ENCODE results near the gene YIF1A.
"Not testable (repeated sequence)": the region's sequence is repeated elsewhere in the genome, so short reads cannot be mapped to it uniquely, and the experiment has no call there.

The YIF1A gene

GRCh38 chr11:66259956-66260355, 29.0 kb downstream of the YIF1A start:
- H2AFZ ChIP-seq (ENCODE audit: low read depth, low read length): no peak overlapping the region
- no peaks in the 10 kb centered on the region for H3K27me3 ChIP-seq (ENCODE audit: low read depth, low read length)
- no peak overlapping the region for H3K9ac ChIP-seq (ENCODE audit: low read length)
- TF ChIP-seq EZH2phosphoT487 (IDR thresholded peaks at IDR 0.05; ENCODE audit: low read depth) (no peak), CTCF (IDR thresholded peaks at IDR 0.05; ENCODE audit: low read depth, low read length) (no peak)
- peaks cover 17% of the 10 kb centered on the region for H3K79me2 ChIP-seq (ENCODE audit: low read length)
- no peak overlapping the region for H3K27ac ChIP-seq (ENCODE audit: low read length)
- no peak overlapping the region for H3K4me2 ChIP-seq (ENCODE audit: low read length)
- H3K9me3 ChIP-seq (ENCODE audit: insufficient read depth, low read length): no peaks in the 10 kb centered on the region
- H4K20me1 ChIP-seq (ENCODE audit: insufficient read depth, low read length): no peaks in the 10 kb centered on the region
- H3K4me1 ChIP-seq (ENCODE audit: low read length): peaks cover 11% of the 10 kb centered on the region
- H3K4me3 ChIP-seq (ENCODE audit: low read length): no peak overlapping the region
- peaks cover 25% of the 10 kb centered on the region for H3K36me3 ChIP-seq (replicated peaks; ENCODE audit: low read depth, low read length)

- no peak overlapping the region for H3K4me3 ChIP-seq (ENCODE audit: low read length)
- no peaks in the 10 kb centered on the region for H4K20me1 ChIP-seq (ENCODE audit: insufficient read depth, low read length)
- H3K36me3 ChIP-seq (replicated peaks; ENCODE audit: low read depth, low read length): peaks cover 22% of the 10 kb centered on the region
- no peaks in the 10 kb centered on the region for H3K9me3 ChIP-seq (ENCODE audit: insufficient read depth, low read length)
- peaks cover 17% of the 10 kb centered on the region for H3K79me2 ChIP-seq (ENCODE audit: low read length)
- H3K4me1 ChIP-seq (ENCODE audit: low read length): peaks cover 11% of the 10 kb centered on the region
- TF ChIP-seq EZH2phosphoT487 (IDR thresholded peaks at IDR 0.05; ENCODE audit: low read depth): no peak
- no peak for TF ChIP-seq CTCF (IDR thresholded peaks at IDR 0.05; ENCODE audit: low read depth, low read length)
- no peak overlapping the region; the same call in 1 of the 2 replicates for H3K9ac ChIP-seq (ENCODE audit: low read length)
- no peaks in the 10 kb centered on the region for H3K27me3 ChIP-seq (ENCODE audit: low read depth, low read length)
- H3K4me2 ChIP-seq (ENCODE audit: low read length): no peak overlapping the region
- no peak overlapping the region for H2AFZ ChIP-seq (ENCODE audit: low read depth, low read length)
- no peak overlapping the region for H3K27ac ChIP-seq (ENCODE audit: low read length)
Observed at GRCh38 chr11:66259225-66259624, 29.7 kb downstream of the YIF1A start.

- Histone ChIP-seq H3K4me3 (ENCODE audit: low read length) (peak overlapping the region; percentile 84), H3K9ac (ENCODE audit: low read length) (peak overlapping the region; percentile 86), H3K27ac (ENCODE audit: low read length) (peak overlapping the region; percentile 39), H3K4me2 (ENCODE audit: low read length) (peak overlapping the region; percentile 97), H3K36me3 (replicated peaks; ENCODE audit: low read depth, low read length) (peaks cover 22% of the 10 kb centered on the region), H3K27me3 (ENCODE audit: low read depth, low read length) (no peaks in the 10 kb centered on the region), H3K9me3 (ENCODE audit: insufficient read depth, low read length) (no peaks in the 10 kb centered on the region), H4K20me1 (ENCODE audit: insufficient read depth, low read length) (no peaks in the 10 kb centered on the region), H2AFZ (ENCODE audit: low read depth, low read length) (no peak overlapping the region), H3K4me1 (ENCODE audit: low read length) (peaks cover 11% of the 10 kb centered on the region), H3K79me2 (ENCODE audit: low read length) (peaks cover 17% of the 10 kb centered on the region)
- TF ChIP-seq EZH2phosphoT487 (IDR thresholded peaks at IDR 0.05; ENCODE audit: low read depth): no peak
- TF ChIP-seq CTCF (IDR thresholded peaks at IDR 0.05; ENCODE audit: low read depth, low read length): no peak
Observed at GRCh38 chr11:66258473-66258893, 30.5 kb downstream of the YIF1A start.

GRCh38 chr11:66253081-66253480, 35.9 kb downstream of the YIF1A start:
- not testable (repeated sequence) for H3K4me1 ChIP-seq (ENCODE audit: low read length)

GRCh38 chr11:66251809-66252208, 37.1 kb downstream of the YIF1A start:
- H3K36me3 ChIP-seq (replicated peaks; ENCODE audit: low read depth, low read length): no peaks in the 10 kb centered on the region
- TF ChIP-seq CTCF (IDR thresholded peaks at IDR 0.05; ENCODE audit: low read depth, low read length) (no peak), EZH2phosphoT487 (IDR thresholded peaks at IDR 0.05; ENCODE audit: low read depth) (no peak)

More at GRCh38 chr11:66253081-66253480, 35.9 kb downstream of the YIF1A start:
- H3K36me3 ChIP-seq (replicated peaks; ENCODE audit: low read depth, low read length); H4K20me1 ChIP-seq (ENCODE audit: insufficient read depth, low read length); H3K27ac ChIP-seq (ENCODE audit: low read length); H3K4me2 ChIP-seq (ENCODE audit: low read length); H3K79me2 ChIP-seq (ENCODE audit: low read length); H3K9me3 ChIP-seq (ENCODE audit: insufficient read depth, low read length); H3K9ac ChIP-seq (ENCODE audit: low read length); H3K4me3 ChIP-seq (ENCODE audit: low read length); H3K27me3 ChIP-seq (ENCODE audit: low read depth, low read length); H2AFZ ChIP-seq (ENCODE audit: low read depth, low read length): not testable (repeated sequence)

More at GRCh38 chr11:66251809-66252208, 37.1 kb downstream of the YIF1A start:
- Histone ChIP-seq H4K20me1 (ENCODE audit: insufficient read depth, low read length) (no peaks in the 10 kb centered on the region), H3K4me1 (ENCODE audit: low read length) (peaks cover 4% of the 10 kb centered on the region), H3K9me3 (ENCODE audit: insufficient read depth, low read length) (no peaks in the 10 kb centered on the region), H3K4me2 (ENCODE audit: low read length) (no peak overlapping the region), H2AFZ (ENCODE audit: low read depth, low read length) (no peak overlapping the region), H3K79me2 (ENCODE audit: low read length) (no peaks in the 10 kb centered on the region), H3K9ac (ENCODE audit: low read length) (no peak overlapping the region), H3K4me3 (ENCODE audit: low read length) (no peak overlapping the region), H3K27me3 (ENCODE audit: low read depth, low read length) (no peaks in the 10 kb centered on the region), H3K27ac (ENCODE audit: low read length) (no peak overlapping the region)

Measured in OCI-LY3 (cell line).